ENCODE measurements around the gene ZBTB43. TPM values are rescaled to one million over a fixed set of nuclear protein-coding genes. Genes with fewer than 3 reads are reported as not detected.

ZBTB43 gene
- total RNA-seq, 1 donor from 2014 or later = 20.3 TPM

- Mint-ChIP-seq H3K27ac (ENCODE audit: unreplicated experiment) (peak overlapping the region; percentile 52), H3K36me3 (ENCODE audit: unreplicated experiment) (no peaks in the 10 kb centered on the region), H3K4me3 (ENCODE audit: unreplicated experiment) (no peak overlapping the region), H3K27me3 (ENCODE audit: unreplicated experiment) (peaks cover 11% of the 10 kb centered on the region), H3K4me1 (ENCODE audit: unreplicated experiment) (peaks cover 28% of the 10 kb centered on the region), H3K9me3 (ENCODE audit: unreplicated experiment) (no peaks in the 10 kb centered on the region)
- peak; percentile 40 for DNase-seq (ENCODE audit: extremely low spot score, unreplicated experiment)
- TF ChIP-seq CTCF (IDR thresholded peaks at IDR 0.05) = no peak
These were observed 14.3 kb upstream of the ZBTB43 start for GRCh38 chr9:126790561-126790960.

- Mint-ChIP-seq H3K9me3 (ENCODE audit: unreplicated experiment) (no peaks in the 10 kb centered on the region), H3K4me3 (ENCODE audit: unreplicated experiment) (peak overlapping the region; percentile 18), H3K36me3 (ENCODE audit: unreplicated experiment) (no peaks in the 10 kb centered on the region), H3K27me3 (ENCODE audit: unreplicated experiment) (peaks cover 8% of the 10 kb centered on the region), H3K27ac (ENCODE audit: unreplicated experiment) (peak overlapping the region; percentile 90), H3K4me1 (ENCODE audit: unreplicated experiment) (peaks cover 28% of the 10 kb centered on the region)
- DNase-seq (ENCODE audit: extremely low spot score, unreplicated experiment) = peak; percentile 83
- TF ChIP-seq CTCF (IDR thresholded peaks at IDR 0.05) = no peak
These were observed 13.2 kb upstream of the ZBTB43 start for GRCh38 chr9:126791406-126792230.

- H3K36me3 Mint-ChIP-seq (ENCODE audit: unreplicated experiment) = no peaks in the 10 kb centered on the region
- DNase-seq (ENCODE audit: extremely low spot score, unreplicated experiment) = peak; percentile 75
- H3K4me3 Mint-ChIP-seq (ENCODE audit: unreplicated experiment) = no peak overlapping the region
- TF ChIP-seq CTCF (IDR thresholded peaks at IDR 0.05) = no peak
- no peak overlapping the region for H3K27ac Mint-ChIP-seq (ENCODE audit: unreplicated experiment)
- H3K9me3 Mint-ChIP-seq (ENCODE audit: unreplicated experiment) = no peaks in the 10 kb centered on the region
- peaks cover 18% of the 10 kb centered on the region for H3K4me1 Mint-ChIP-seq (ENCODE audit: unreplicated experiment)
- H3K27me3 Mint-ChIP-seq (ENCODE audit: unreplicated experiment) = peaks cover 5% of the 10 kb centered on the region
These were observed 11.0 kb upstream of the ZBTB43 start for GRCh38 chr9:126793686-126794417.

GRCh38 chr9:126794441-126794840 lies 10.4 kb upstream of the ZBTB43 start:
- Mint-ChIP-seq H3K4me1 (ENCODE audit: unreplicated experiment) (peaks cover 16% of the 10 kb centered on the region), H3K4me3 (ENCODE audit: unreplicated experiment) (no peak overlapping the region), H3K36me3 (ENCODE audit: unreplicated experiment) (no peaks in the 10 kb centered on the region), H3K9me3 (ENCODE audit: unreplicated experiment) (no peaks in the 10 kb centered on the region), H3K27ac (ENCODE audit: unreplicated experiment) (no peak overlapping the region), H3K27me3 (ENCODE audit: unreplicated experiment) (peaks cover 5% of the 10 kb centered on the region)
- TF ChIP-seq CTCF (IDR thresholded peaks at IDR 0.05) = no peak
- DNase-seq (ENCODE audit: extremely low spot score, unreplicated experiment) = peak; percentile 34

- H3K9me3 Mint-ChIP-seq (ENCODE audit: unreplicated experiment) = no peaks in the 10 kb centered on the region
- TF ChIP-seq CTCF (IDR thresholded peaks at IDR 0.05) = no peak
These were observed 8.1 kb upstream of the ZBTB43 start for GRCh38 chr9:126796758-126797157.

More at GRCh38 chr9:126796758-126797157, 8.1 kb upstream of the ZBTB43 start:
- DNase-seq (ENCODE audit: extremely low spot score, unreplicated experiment) = no peak
- no peak overlapping the region for H3K4me3 Mint-ChIP-seq (ENCODE audit: unreplicated experiment)
- H3K4me1 Mint-ChIP-seq (ENCODE audit: unreplicated experiment) = peaks cover 6% of the 10 kb centered on the region
- H3K27ac Mint-ChIP-seq (ENCODE audit: unreplicated experiment) = no peak overlapping the region
- H3K36me3 Mint-ChIP-seq (ENCODE audit: unreplicated experiment) = no peaks in the 10 kb centered on the region
- peaks cover 5% of the 10 kb centered on the region for H3K27me3 Mint-ChIP-seq (ENCODE audit: unreplicated experiment)
